NCI-H460 (cell line): ENCODE measurements around the gene DENND6A. TPM values are rescaled to one million over a fixed set of nuclear protein-coding genes. Genes with fewer than 3 reads are reported as not detected.
"Not testable (repeated sequence)": the region's sequence is repeated elsewhere in the genome, so short reads cannot be mapped to it uniquely, and the experiment has no call there.

Experiments used
- DNase-seq: peaks from one replicate; pipeline ENCODE4 v3.0.0-alpha.2; 2016; ENCODE audit warnings: low read depth; ENCODE audit errors: extremely low read depth
- total RNA-seq: library from RNA; depleted of rRNA; stranded (reverse); fragments of >200 nt; shearing (Covaris generic); gene quantifications from 2 replicates; pipeline ENCODE4 v1.2.3, GENCODE V29; 2014

Gene DENND6A
- total RNA-seq, 1 experiment from 2014 or later = 32.1 TPM

DNA sequence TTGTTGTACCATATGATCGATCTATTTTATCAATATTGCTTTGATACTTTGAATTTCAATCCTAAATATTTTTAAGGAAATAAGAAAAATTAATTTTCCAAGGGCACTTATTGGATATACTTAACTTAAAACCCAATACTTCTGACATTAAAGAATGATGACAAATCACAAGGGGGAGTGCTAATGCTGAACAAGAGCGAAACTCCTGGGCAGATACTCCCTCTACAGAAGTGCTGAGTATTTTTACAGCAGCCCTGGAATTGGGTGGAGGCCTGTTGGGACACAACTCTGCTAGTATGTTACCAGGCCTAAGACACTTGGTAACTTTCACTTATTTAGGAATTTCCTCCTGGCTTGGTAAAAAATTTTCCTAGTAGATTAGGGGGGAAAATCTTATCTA lies 46.2 kb downstream of the DENND6A start:
- DNase-seq = no peak

- DNase-seq = no peak
Measured at GRCh38 chr3:57644740-57645139, 48.1 kb downstream of the DENND6A start.

DNA sequence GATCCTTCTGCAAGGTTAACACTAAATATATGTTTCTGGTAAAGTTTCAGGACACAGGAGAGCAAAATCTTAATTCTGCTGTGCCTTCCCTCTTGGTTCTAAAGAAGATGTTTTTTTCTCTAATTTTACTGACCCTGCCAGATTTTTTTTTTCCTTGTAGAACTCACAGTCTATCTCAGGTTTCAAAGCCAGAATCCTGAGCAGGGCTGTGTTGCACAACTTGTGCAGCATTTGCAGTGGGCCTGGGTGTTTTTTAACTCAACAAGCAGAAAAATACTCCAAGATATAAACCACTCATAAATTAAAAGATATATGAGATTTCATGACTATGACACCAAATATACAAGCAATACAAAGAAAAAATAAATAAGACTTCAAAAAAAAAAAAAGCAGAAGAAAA lies 55.5 kb downstream of the DENND6A start:
- DNase-seq = no peak

DNA sequence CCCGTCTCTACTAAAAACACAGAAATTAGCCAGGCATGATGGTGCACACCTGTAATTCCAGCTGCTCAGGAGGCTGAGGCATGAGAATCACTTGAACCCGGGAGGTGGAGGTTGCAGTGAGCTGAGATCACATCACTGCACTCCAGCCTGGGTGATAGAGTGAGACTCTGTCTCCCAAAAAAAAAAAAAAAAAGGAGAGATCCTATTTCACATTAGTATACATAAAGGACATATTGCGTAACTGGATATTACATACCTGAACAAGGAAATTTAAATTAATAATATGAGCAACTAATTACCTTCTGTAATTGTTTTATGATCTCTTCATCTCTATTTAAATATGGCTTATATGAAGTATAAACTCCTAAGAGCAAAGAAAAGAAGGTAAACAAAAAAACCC lies 58.6 kb downstream of the DENND6A start:
- not testable (repeated sequence) for DNase-seq

DNA sequence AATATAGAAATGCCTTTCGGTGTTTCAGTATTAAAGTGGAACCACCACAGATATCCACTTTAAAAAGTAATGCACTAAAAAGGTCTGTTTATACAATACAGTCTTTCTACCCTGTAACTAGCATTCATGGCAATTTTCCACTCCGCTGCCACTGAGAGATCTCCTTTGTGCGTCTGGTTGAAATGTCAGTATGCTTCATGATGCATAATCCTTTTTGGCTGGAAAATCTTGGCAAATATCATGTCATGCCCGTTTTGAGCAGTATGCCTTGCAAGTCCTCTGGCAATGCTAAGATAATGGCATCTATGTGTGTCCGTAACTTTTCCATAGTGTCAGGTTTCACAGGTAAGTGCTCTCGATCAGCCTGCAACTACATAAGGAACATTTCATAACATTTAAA lies 64.9 kb downstream of the DENND6A start:
- DNase-seq = no peak

GRCh38 chr3:57624801-57625200 lies 68.1 kb downstream of the DENND6A start:
- no peak for DNase-seq

- no peak for DNase-seq
Measured at GRCh38 chr3:57622362-57622761, 70.5 kb downstream of the DENND6A start.

DNA sequence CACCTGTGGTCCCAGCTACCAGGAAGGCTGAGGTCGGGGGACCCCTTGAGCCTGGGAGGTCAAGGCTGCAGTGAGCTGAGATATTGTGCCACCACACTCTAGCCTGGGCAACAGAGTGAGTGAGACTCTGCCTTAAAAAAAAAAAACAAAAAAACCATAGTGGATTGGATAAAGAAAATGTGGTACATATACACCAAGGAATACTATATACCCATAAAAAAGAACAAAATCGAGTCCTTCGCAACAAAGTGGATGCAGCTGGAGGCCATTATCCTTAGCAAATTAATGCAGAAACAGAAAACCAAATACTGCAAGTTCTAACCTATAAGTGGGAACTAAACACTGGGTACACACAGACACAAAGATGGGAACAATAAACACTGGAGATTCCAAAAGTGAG lies 75.1 kb downstream of the DENND6A start:
- DNase-seq = no peak

GRCh38 chr3:57616233-57616632 lies 76.6 kb downstream of the DENND6A start:
- DNase-seq = no peak

GRCh38 chr3:57611870-57612269 lies 81.0 kb downstream of the DENND6A start:
- DNase-seq = not testable (repeated sequence)

DNA sequence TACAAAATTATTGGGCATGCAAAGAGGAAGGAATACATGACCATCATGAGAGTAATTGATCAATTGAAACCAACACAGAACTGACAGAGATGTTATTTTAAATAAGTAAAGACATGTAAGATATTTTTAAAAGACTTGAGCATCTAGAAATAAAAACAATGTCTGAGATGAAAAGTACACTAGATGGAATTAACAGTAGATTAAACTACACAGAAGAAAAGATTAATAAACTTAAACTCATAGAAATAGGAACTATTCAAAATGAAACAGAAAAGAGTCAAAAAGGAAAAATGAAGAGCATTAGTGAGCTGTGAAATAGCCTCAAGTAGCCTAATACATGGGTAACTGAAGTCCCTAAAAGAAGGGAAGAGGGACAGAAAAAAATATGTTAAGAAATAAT lies 87.2 kb downstream of the DENND6A start:
- DNase-seq = no peak

DNA sequence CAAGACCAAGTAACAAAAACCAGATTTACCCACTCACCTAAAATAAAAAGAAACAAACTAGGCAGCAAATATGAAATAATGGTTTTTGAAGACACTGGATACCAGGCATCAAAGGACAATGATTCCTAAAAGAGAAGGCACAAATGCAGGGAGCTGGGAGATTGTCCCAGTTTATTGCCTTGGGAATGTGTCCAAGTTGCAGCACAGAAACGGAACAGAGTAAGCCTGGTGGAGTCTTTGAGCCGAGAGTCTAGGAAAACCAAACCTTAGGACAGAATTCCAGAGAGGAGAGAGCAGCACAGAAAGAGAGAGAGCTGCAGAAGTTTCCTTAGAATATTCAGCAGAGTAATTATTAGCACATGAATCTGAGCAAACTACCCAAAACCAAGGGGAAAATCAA lies 87.9 kb downstream of the DENND6A start:
- no peak for DNase-seq

DNA sequence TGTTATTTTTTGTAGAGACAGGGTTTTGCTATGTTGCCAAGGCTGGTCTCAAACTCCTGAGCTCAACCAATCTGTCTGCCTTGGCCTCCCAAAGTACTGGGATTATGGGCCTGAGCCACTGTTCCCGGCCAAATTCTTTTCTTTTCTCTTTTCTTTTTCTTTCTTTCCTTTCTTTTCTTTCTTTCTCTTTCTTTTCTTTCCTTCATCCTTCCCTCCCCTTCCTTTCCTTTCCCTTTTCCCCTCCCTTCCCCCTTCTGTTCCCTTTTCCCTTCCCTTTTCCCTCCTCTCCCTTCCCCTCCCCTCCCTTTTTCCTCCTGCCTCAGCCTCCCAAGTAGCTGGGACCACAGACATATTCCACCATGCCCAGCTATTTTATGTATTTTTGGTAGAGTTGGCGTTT lies 92.7 kb downstream of the DENND6A start:
- no peak for DNase-seq

DNA sequence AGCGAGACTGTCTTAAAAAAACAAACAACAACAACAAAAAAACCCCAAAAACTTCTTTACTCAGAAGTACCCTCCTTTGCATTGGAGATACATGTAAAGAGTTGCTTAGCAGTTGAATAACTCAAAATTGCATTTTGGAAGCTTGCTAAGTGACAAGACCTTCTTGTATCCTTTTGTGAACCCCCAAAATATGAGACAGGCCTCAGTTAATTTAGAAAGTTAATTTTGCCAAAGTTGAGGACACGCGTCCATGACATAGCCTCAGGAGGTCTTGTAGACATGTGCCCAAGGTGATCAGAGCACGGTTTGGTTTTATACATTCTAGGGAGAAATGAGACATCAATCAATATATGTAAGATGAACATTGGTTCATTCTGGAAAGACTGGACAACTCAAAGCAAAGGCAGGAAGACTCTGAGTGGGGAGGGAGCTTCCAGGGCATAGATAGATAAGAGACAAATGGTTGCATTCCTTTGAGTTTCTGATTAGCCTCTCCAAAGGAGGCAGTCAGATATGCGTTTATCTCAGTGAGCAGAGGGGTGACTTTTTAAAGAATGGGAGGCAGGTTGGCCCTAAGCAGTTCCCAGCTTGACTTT lies 94.0 kb downstream of the DENND6A start:
- DNase-seq = no peak

DNA sequence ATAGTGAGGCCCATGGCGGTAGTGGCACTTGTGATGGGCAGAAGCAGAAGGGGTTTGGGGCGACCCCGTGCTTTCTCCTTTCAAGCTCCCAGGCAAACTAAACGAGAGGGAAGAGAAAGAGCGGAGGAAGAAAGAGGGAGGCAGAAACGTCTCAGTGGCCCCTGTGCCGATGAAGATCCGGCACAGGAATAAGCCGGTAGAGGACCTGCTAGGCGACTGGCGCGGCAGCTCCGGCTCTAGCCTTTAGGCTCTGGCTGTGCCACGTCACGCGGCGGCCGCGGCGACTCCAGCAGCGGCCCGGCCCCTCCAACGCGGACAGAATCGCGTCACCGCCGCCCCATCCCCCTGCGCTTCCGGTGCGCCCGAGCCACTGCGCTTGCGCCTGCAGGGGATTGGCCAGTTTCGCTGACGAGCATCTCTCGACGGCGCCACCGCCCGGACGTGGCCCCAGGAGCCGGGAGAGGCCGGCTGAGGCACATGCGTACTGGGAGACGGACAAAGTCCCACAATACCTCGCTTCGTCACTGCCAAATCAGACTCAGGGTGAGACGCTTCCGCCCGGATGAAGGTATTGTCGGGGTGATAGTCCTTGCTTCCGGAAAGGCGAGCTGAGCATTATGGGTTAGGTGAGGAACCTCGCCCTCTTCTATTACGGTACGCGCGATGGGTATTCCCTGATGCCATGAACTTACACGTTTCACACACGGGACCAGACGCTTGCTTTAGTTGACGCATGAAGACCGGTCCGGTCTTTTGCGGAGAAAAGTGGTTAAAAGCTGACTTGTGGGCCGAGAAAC lies 95.6 kb downstream of the DENND6A start, which contains the start of gene ARF4:
Gene ARF4, minus strand, starts transcription at position 218 of the 797 bp plus-strand sequence. Its CDS starts 204 bp downstream, at position 14.
- peak; percentile 98 for DNase-seq

- DNase-seq = peak; percentile 32
Measured at GRCh38 chr3:57596495-57597126, 96.3 kb downstream of the DENND6A start.

DNA sequence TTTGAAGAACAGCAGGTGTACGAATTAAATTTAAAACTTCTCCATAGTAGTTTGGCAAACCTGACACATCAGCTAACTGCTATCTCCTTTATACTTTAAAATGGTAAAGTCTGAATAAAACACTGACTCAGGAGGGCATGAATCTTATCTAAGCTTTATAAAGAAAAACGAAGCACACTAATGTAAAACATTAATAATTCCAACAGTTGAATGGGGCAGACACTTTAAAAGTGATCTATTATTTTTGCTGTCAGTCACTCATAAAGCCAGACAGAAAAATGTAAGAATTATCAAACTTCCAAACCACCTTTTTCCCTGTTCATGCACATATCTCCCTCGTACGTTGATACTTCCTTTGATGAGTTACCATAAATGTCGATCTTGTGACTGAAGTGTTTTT lies 98.3 kb downstream of the DENND6A start:
- DNase-seq = no peak

- DNase-seq = no peak
Measured at GRCh38 chr3:57594144-57594543, 98.7 kb downstream of the DENND6A start.

GRCh38 chr3:57592306-57592705 lies 100.6 kb downstream of the DENND6A start:
- no peak for DNase-seq

DNA sequence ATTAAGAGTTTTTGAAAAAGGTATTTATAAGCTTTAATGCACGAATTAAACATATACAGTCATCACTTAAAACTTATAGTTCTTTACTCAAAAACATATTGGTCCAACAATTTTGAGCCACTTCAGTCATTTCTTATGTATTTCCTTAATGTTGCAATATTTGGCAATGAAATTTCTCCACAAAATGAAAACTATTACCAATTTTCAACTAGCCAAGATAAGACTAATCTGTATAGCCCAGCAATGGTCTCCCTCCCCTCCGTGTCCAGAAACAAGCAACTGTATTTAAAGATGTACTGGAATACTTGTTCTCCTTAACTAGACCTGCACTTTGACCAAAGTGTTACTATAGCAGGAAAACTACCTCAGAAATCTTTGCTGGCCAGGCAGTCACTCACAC lies 105.0 kb downstream of the DENND6A start:
- DNase-seq = no peak

DNA sequence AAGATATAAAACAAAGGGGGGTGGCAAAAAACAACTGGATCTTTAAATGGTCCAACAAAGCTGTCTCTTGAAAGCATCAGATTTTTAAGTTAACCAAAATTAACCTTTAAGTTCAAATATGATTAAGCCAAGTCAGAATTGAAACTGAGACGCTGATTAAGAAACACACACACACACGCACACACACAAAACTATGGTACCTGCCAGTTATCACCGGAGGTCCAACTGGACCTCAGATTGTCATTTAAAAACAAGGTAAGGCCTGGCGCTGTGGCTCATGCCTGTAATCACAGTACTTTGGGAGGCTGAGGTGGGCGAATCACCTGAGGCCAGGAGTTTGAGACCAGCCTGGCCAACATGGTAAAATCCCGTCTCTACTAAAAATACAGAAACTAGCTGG lies 106.1 kb downstream of the DENND6A start:
- DNase-seq = no peak

- no peak for DNase-seq
Measured at GRCh38 chr3:57583544-57583943, 109.3 kb downstream of the DENND6A start.
